WTC11 (cell line): Measurements from ENCODE around the gene CACNA1E. TPM values are rescaled to one million over a fixed set of nuclear protein-coding genes. Genes with fewer than 3 reads are reported as not detected.

ENCODE experiments used
- ATF1 ChIP-seq: sonication (generic); formaldehyde crosslinking; IDR thresholded peaks from 2 replicates; pipeline ENCODE4 v1.8.1; 2023; ENCODE audit warnings: mild to moderate bottlenecking, moderate library complexity, missing genetic modification reagents
- ATF2 ChIP-seq: sonication (generic); formaldehyde crosslinking; IDR thresholded peaks from 2 replicates; pipeline ENCODE4 v1.8.1; 2022; ENCODE audit warnings: low read depth, missing genetic modification reagents, borderline replicate concordance
- ATF6 ChIP-seq: sonication (generic); formaldehyde crosslinking; IDR thresholded peaks from 2 replicates; pipeline ENCODE4 v1.8.1; 2023; ENCODE audit warnings: mild to moderate bottlenecking, missing genetic modification reagents
- CDX4 ChIP-seq: fragments of 250-450 bp; sonication (Bioruptor Pico); IDR thresholded peaks from 2 replicates; pipeline ENCODE4 v1.9.0; 2021; ENCODE audit warnings: moderate library complexity, mild to moderate bottlenecking, inconsistent platforms, borderline replicate concordance
- CREB1 ChIP-seq: sonication (generic); formaldehyde crosslinking; IDR thresholded peaks from 2 replicates; pipeline ENCODE4 v1.8.0; 2023; ENCODE audit warnings: mild to moderate bottlenecking, missing genetic modification reagents
- E2F4 ChIP-seq: sonication (generic); formaldehyde crosslinking; IDR thresholded peaks from 2 replicates; pipeline ENCODE4 v1.8.1; 2022; ENCODE audit warnings: low read depth, mild to moderate bottlenecking, moderate library complexity, missing genetic modification reagents, borderline replicate concordance
- ELF4 ChIP-seq: sonication (generic); formaldehyde crosslinking; IDR thresholded peaks from 2 replicates; pipeline ENCODE4 v1.8.1; 2022; ENCODE audit warnings: low read depth, mild to moderate bottlenecking, moderate library complexity, missing genetic modification reagents
- FOXJ3 ChIP-seq: sonication (generic); formaldehyde crosslinking; IDR thresholded peaks from 2 replicates; pipeline ENCODE4 v1.9.0; 2021; ENCODE audit warnings: missing genetic modification reagents, mild to moderate bottlenecking, borderline replicate concordance
- FOXP1 ChIP-seq: sonication (generic); formaldehyde crosslinking; IDR thresholded peaks from 2 replicates; pipeline ENCODE4 v1.8.0; 2022; ENCODE audit warnings: missing genetic modification reagents, mild to moderate bottlenecking, moderate library complexity, borderline replicate concordance
- GTF2I ChIP-seq: fragments of 250-450 bp; sonication (Bioruptor Pico); conservative IDR thresholded peaks from 2 replicates; pipeline ENCODE4 v1.4.0; 2021; ENCODE audit warnings: mild to moderate bottlenecking
- IRF1 ChIP-seq: sonication (generic); formaldehyde crosslinking; IDR thresholded peaks from 2 replicates; pipeline ENCODE4 v1.8.0; 2023; ENCODE audit warnings: missing genetic modification reagents
- JAZF1 ChIP-seq: fragments of 250-450 bp; sonication (Bioruptor Pico); IDR thresholded peaks from 2 replicates; pipeline ENCODE4 v1.9.0; 2021; ENCODE audit warnings: moderate library complexity, mild to moderate bottlenecking, inconsistent platforms
- MLX ChIP-seq: sonication (generic); formaldehyde crosslinking; IDR thresholded peaks from 2 replicates; pipeline ENCODE4 v1.8.1; 2023; ENCODE audit warnings: mild to moderate bottlenecking, missing genetic modification reagents, moderate library complexity
- NFYB ChIP-seq: sonication (generic); formaldehyde crosslinking; conservative IDR thresholded peaks from 2 replicates; pipeline ENCODE4 v1.8.0; 2022; ENCODE audit warnings: low read depth, missing genetic modification reagents
- NR3C1 ChIP-seq: sonication (generic); formaldehyde crosslinking; conservative IDR thresholded peaks from 2 replicates; pipeline ENCODE4 v1.8.1; 2023; ENCODE audit warnings: low read depth, mild to moderate bottlenecking, missing genetic modification reagents
- PRRX2 ChIP-seq: fragments of 250-450 bp; sonication (Bioruptor Pico); IDR thresholded peaks from 2 replicates; pipeline ENCODE4 v1.8.0; 2021; ENCODE audit warnings: mild to moderate bottlenecking
- SMAD4 ChIP-seq: sonication (generic); formaldehyde crosslinking; IDR thresholded peaks from 2 replicates; pipeline ENCODE4 v1.8.0; 2022; ENCODE audit warnings: mild to moderate bottlenecking, missing genetic modification reagents
- SP1 ChIP-seq: sonication (generic); formaldehyde crosslinking; conservative IDR thresholded peaks from 2 replicates; pipeline ENCODE4 v1.8.1; 2022; ENCODE audit warnings: missing genetic modification reagents
- STAT6 ChIP-seq: sonication (generic); formaldehyde crosslinking; conservative IDR thresholded peaks from 2 replicates; pipeline ENCODE4 v1.8.1; 2023; ENCODE audit warnings: mild to moderate bottlenecking, low read depth, missing genetic modification reagents, moderate library complexity
- ZMAT4 ChIP-seq: fragments of 250-450 bp; sonication (Bioruptor Pico); IDR thresholded peaks from 2 replicates; pipeline ENCODE4 v1.9.0; 2021; ENCODE audit warnings: mild to moderate bottlenecking
- ZNF138 ChIP-seq: sonication (generic); formaldehyde crosslinking; conservative IDR thresholded peaks from 2 replicates; pipeline ENCODE4 v1.8.1; 2022; ENCODE audit warnings: mild to moderate bottlenecking, moderate library complexity, missing genetic modification reagents
- ZNF219 ChIP-seq: sonication (generic); formaldehyde crosslinking; IDR thresholded peaks from 2 replicates; pipeline ENCODE4 v1.8.0; 2023; ENCODE audit warnings: missing genetic modification reagents, mild to moderate bottlenecking, borderline replicate concordance
- ZNF281 ChIP-seq: sonication (generic); formaldehyde crosslinking; IDR thresholded peaks from 2 replicates; pipeline ENCODE4 v1.8.0; 2023; ENCODE audit warnings: mild to moderate bottlenecking, missing genetic modification reagents
- ZNF317 ChIP-seq: sonication (generic); formaldehyde crosslinking; IDR thresholded peaks from 2 replicates; pipeline ENCODE4 v1.8.1; 2023; ENCODE audit warnings: low read depth, mild to moderate bottlenecking, moderate library complexity, missing genetic modification reagents, borderline replicate concordance
- total RNA-seq: library from RNA; stranded (reverse); gene quantifications from 3 replicates; pipeline ENCODE4 v1.2.3, GENCODE V29; 2021

Gene CACNA1E
- total RNA-seq, 1 experiment from 2014 or later: 0.63 TPM

GRCh38 chr1:181482521-181483284, 614 bp upstream of the CACNA1E start (continued):
- TF ChIP-seq CDX4 (no peak), E2F4 (CRISPR knock-in tag) (no peak), SMAD4 (CRISPR knock-in tag) (0 out of 2 replicates have a peak, but pooled peaks have one; percentile 45), ZNF219 (CRISPR knock-in tag) (0 out of 2 replicates have a peak, but pooled peaks have one; percentile 76), ELF4 (CRISPR knock-in tag) (no peak), ZNF281 (peak; percentile 71; the same call in 1 of the 2 replicates), ATF2 (no peak), FOXJ3 (CRISPR knock-in tag) (no peak), MLX (CRISPR knock-in tag) (no peak), SP1 (CRISPR knock-in tag) (peak; percentile 59; the same call in 1 of the 2 replicates), ZNF138 (CRISPR knock-in tag) (no peak), STAT6 (CRISPR knock-in tag) (no peak), NR3C1 (0 out of 2 replicates have a peak, but pooled peaks have one; percentile 26), GTF2I (CRISPR knock-in tag) (no peak), FOXP1 (CRISPR knock-in tag) (peak; percentile 93), ZMAT4 (CRISPR knock-in tag) (no peak), NFYB (CRISPR knock-in tag) (no peak), JAZF1 (no peak), ATF6 (CRISPR knock-in tag) (no peak), PRRX2 (no peak), CREB1 (peak; percentile 85), ATF1 (CRISPR knock-in tag) (no peak), IRF1 (CRISPR knock-in tag) (peak; percentile 89), ZNF317 (CRISPR knock-in tag) (0 out of 2 replicates have a peak, but pooled peaks have one; percentile 28)
